ENCODE results near the gene HRH2.

HRH2 gene

DNA sequence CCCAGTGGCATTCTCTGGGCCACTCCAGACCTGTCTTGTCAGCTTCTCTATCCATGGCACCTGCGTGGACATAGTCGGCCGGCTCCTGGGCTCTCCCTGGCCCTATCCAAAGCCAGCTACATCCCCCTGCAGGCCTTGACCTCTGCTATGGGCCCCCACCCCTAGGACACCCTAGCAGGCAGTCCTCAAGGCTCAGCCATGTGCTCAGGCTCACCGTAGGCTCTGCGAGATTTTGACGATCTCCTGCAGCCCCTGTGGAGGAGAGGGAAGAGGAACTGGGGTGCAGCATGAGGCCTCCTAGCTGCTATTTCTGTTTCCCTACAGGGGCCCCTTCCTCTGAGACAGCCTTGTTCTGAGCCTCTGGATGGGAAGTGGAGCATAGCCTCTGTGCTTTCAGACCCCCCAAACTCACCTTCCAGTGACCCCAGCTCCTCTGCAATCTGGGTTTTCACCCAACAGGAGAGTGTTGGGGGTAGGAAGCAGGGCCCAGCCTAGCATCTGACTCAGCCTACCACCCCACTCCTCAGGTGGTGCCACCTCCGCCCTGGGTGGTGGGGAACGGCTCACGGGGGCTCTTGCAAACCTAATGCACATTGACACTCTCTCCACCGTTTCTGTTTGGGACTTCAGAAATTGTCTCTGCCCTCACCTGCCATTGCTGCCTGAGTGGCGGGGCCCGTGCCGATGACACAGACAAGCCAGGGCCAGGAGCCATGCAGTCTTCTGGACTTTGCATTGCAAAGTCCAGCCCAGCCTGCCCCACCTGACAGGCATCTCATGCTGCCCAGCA, 36.7 kb downstream of the HRH2 start:
- DNase-seq: no peak

- DNase-seq: no peak
Measured at GRCh38 chr5:175695161-175696126, 37.6 kb downstream of the HRH2 start.

DNA sequence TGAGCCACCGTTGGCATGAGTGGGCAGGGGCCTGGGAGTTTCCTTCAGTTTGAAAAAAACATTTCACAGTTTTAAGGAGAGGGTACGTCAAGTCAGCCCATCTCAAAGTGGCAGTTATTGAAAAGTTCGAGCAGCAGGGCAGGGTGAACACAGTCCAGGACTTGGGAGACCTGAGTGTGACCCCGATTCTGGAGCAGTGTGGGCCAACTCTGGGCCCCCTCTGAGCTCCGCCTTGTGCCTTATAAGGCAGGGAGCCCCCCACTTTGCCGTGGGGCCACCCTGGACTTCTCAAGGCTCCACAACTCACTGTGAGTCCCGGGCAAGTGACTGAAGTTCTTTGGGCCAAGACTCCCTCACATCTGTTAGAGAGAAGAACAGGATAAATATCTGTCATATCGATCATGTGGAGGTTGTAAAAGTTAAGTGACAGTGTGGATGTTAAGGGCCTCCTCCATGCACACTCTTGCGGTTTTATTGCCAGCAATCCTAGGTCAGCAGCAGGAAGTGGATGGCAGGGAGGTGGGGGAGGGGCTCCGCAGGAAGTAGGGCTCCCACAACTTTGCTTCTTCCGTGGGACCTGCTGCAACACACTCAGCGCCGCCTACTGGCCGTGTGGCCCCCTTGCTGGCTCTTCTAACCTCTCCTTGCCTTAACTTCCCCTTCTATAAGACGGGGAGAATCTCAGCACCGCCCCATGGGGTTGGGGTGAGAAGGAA, 38.4 kb downstream of the HRH2 start:
- peak; percentile 63 to 64 for DNase-seq

DNA sequence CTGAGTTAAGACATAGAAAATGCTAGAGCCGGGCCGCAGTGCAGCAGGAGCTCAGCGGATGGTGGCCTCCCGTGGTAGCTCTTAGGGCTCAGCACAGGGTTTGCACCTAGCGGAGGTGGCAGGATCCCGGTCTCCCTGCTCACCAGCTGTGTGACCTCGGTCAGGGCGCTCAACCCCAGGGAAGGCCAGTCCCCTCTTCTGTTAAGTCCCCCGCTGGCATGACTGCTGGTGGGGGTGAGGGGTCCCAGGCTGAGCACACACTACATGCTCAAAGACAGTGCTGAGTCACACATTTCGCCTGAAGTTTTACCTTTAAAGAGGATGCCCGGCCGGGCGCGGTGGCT, 39.0 kb downstream of the HRH2 start:
- no peak for DNase-seq

DNA sequence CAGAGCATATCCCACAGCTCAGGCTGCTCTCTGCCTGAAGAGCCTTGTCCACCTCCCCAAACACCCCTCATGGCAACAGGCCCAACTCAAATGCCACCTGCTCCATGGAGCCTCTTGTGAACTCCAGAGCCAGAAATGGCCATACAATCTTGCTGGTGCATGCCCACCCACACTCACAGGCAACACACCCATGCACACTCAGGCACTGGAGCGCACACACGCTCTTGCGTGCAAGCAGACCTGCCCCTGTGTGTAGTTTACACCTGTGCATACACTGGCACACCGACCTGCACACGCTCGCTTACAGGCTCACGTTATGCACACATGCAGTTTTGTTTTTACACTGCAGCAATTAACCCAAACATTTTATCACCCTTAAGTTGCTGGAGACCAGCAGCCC, 40.0 kb downstream of the HRH2 start:
- DNase-seq: no peak

DNA sequence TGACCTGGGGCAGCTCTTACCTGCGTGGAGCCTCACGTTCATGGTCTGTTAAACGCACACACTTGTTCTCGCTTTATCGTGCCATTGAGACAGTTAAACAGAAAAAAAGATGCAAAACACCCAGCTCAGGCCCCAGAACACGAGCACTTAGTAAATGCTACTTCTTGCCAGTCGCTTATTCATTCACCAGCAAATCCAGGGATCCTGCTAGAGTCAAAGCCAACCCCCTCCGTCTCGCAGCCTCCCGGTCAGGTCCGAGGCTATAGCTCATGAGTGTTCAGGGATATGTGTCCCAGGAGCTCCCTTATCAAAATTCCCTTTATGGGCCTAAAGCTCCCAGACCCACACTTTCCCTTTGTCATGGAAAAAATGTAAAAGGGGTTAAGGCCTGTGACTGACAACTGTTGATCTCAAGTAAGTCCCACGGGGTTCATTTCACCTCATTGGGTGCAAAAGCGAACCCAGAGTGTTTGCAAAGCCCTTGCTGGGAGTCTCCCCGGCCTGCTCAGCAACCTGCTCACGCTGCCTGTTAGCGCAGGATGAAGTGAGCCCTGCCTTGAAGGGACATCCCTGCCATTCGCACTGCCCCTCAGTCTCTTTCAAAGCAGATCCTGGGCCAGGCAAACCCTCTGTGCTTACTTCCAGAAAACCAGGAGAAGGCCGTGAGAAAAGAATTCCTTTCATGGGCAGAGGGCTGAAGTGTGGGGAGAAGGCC, 40.7 kb downstream of the HRH2 start:
- no peak for DNase-seq

DNA sequence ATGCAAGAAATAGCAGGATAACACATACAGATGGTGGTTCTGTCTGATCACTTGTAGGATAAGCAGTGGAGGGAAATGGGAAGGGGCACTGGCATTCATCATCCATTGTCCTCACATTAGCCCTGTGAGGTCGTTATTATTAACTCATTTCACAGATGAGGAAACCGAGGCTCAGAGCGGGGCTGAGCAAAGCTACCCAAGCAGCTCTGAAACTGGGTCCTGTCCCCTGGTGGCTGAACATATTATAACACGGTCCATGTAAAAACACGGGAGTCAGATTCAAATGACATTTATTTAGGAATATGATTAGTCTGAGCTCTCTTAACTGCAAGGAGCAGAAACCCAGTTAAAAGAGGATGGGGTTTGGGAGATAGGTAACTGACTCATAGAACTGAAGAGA, 43.1 kb downstream of the HRH2 start:
- DNase-seq: no peak

DNA sequence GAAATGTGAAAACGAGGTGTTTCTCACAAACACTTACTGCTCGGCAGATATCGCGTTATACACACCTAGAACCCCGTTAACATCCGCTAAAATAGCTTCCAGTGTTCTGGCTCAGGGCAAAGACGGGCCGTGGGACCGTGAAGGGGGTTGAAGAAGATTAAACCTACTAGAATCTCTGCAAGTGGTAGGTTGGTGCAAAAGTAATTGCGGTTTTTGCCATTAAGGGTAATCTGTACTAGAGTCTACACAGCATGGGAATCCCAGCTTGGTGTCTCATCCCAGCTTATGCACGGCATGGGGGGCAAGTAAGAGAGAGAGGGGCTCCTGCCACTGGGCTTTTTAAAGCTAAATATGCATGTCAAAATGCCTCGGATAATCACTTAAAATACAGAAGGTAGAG, 43.9 kb downstream of the HRH2 start:
- no peak for DNase-seq

GRCh38 chr5:175706499-175706898, 48.6 kb downstream of the HRH2 start:
- DNase-seq: no peak

- DNase-seq: no peak
Measured at GRCh38 chr5:175707751-175708375, 50.0 kb downstream of the HRH2 start.

GRCh38 chr5:175709276-175709781, 51.5 kb downstream of the HRH2 start:
- DNase-seq: no peak

DNA sequence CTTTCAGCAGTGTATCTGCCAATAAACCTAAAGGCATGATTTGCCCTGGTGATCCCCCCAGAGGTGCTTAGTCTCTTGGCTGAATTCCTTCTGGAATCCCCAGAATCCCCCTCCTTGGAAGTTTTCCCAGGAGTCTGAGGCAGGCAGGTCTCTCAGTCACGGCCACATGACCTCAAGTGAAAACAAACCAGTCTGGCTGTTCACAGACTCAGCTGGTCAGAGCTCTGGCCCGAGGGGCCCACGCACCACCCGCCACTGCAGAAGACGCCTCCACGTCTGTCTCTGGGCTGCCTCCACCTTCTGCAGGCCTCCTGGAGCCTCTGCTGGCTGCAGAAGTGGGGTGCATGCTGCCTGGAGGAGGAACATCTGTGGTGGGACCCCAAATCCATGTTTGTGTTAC, 52.5 kb downstream of the HRH2 start:
- DNase-seq: no peak

- DNase-seq: no peak
Measured at GRCh38 chr5:175711031-175711430, 53.2 kb downstream of the HRH2 start.

- no peak for DNase-seq
Measured at GRCh38 chr5:175711472-175712312, 53.8 kb downstream of the HRH2 start.

DNA sequence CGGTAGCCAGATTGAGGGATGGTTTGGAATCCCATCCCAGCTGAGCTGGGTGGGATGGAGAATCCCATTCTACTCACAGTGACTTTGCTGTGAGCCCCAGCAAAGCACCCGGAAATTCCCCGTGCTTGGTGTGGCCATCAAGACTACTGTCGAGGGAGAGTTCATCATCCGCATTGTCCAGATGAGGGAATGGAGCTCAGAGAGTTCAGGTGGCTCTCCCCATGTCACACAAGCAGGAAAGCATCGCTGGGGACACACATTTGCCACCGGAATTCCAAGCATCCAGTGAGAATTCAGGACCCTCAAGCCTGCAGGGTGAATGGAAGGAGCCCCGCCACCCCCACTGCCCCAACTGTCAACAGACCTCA, 54.4 kb downstream of the HRH2 start:
- DNase-seq: no peak

DNA sequence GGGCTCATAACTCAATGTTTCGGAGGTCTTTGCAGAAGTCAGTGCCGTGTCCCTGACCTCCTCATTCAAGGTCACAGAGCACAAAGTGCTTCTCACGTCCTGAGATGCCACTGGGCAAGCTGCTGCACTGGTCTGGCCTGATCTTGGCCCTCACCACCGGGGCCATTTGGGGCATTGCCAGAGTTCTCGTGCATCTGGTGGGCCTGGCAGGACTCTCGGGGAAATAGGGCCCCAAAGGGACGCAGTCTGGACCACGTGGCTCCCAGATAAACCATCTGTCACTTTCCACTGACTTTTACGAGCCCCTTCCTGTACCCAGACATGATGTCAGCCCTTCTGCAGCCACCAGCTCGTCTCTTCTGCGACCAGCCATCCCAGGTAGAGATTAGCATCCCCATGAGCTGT, 54.8 kb downstream of the HRH2 start:
- DNase-seq: no peak

DNA sequence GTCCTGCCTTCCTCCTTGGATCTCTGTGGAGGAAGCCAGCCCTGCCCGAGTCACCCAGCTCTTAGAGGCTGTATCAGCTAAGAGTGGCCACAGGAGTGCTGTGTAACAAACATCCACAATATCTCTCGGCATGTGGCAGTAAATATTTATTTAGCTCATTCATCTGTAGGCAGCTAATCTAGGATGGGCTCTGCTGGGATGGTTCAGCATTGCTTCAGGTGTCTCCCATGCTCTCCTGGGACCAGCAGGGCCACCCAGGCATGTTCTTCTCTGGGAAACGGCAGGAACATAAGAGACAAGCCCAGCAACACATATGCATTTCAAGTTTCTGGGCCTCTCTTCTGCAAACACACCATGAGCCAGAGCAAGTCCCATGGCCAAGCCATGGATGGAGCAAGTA, 56.1 kb downstream of the HRH2 start:
- DNase-seq: no peak

GRCh38 chr5:175714479-175715085, 56.7 kb downstream of the HRH2 start:
- DNase-seq: no peak

DNA sequence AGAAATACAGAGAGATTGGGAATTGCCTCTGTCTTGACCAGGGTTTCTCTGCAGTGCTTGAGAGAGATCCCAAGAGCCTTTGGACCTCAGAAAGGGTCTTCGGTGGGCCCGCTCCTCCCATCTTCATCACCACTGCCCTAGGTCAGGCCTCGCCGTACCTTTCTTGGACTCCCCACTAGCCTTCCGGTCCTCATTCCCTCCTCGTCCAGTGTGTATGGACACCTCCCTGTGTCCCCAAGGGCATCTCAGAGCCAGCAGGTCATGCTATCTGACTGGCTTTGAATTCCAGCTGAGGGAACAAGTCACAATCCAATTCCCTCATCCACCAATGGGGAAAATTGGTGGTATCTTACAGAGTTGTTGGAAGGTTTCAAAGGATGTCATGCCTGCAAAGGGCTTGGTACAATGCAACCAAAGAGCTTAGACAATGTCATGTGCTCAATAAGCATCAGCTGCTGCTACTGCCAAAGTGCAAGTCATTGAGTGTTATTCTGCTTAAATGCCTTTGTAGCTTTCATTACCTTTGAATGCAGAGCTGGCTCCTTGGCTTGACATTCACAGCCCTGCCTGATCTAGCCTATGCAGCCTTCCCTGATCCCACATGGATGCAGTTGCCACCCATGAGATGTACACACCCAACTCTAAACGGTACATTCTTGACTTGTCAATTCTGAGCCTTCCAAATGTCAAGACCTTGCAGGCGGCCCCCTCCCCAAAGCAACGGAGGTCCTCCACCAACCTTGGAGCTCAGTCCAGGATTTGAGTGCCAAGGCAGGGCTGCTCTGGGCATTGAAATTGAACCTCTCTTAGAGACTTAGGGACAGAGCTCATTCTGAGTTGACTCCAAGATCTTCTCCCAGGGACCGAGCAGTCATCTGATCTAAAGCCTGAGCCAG, 58.0 kb downstream of the HRH2 start:
- DNase-seq: no peak

DNA sequence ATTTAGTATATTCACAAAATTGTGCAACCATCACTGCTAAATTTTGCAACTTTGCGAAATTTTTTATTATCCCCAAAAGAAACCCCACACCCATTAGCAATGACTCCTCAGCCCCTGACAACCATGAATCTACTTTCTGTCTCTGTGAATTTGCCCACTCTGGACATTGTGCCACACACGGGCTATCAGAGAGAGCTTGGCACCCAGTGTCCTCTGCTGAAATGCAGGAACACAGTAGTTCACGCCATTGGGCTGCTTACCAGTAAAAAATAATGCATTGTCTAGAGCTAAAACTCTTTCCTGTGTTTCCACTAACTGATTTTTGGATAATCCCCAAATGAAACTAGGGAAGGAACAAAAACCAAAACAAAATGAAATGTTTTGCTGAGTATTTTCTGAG, 60.0 kb downstream of the HRH2 start:
- no peak for DNase-seq

All from activated CD4-positive, alpha-beta T cell treated with anti-CD3 and anti-CD28 coated beads, Interleukin-2, amount 50 U/mL, for 4 hours (primary cell).